GM18909 (cell line): ENCODE data around the gene ATP9A.
A peak's percentile ranks its signal among the peaks of the same experiment; 100 is the strongest.
"Not testable (repeated sequence)": the region's sequence is repeated elsewhere in the genome, so short reads cannot be mapped to it uniquely, and the experiment has no call there.

Experiments
- ATAC-seq: cut with Tn5 transposase; IDR thresholded peaks from one replicate; pipeline ENCODE4 v1.9.1; 2021; ENCODE audit warnings: mild to moderate bottlenecking; ENCODE audit not compliant: unreplicated experiment, poor library complexity

The ATP9A gene

GRCh38 chr20:51665543-51666118, 102.6 kb downstream of the ATP9A start:
- ATAC-seq, result no peak

- no peak for ATAC-seq
Measured at GRCh38 chr20:51661609-51662178, 106.5 kb downstream of the ATP9A start.

GRCh38 chr20:51660672-51661608, 107.2 kb downstream of the ATP9A start:
- no peak for ATAC-seq

- ATAC-seq, result no peak
Measured at GRCh38 chr20:51659491-51660050, 108.6 kb downstream of the ATP9A start.

- ATAC-seq, result no peak
Measured at GRCh38 chr20:51656726-51657260, 111.4 kb downstream of the ATP9A start.

- not testable (repeated sequence) for ATAC-seq
Measured at GRCh38 chr20:51656089-51656488, 112.1 kb downstream of the ATP9A start.

- no peak for ATAC-seq
Measured at GRCh38 chr20:51654495-51654894, 113.7 kb downstream of the ATP9A start.

GRCh38 chr20:51654060-51654459, 114.1 kb downstream of the ATP9A start:
- no peak for ATAC-seq

- no peak for ATAC-seq
Measured at GRCh38 chr20:51653226-51653625, 115.0 kb downstream of the ATP9A start.

- no peak for ATAC-seq
Measured at GRCh38 chr20:51651921-51652549, 116.2 kb downstream of the ATP9A start.

- ATAC-seq, result no peak
Measured at GRCh38 chr20:51650685-51651134, 117.5 kb downstream of the ATP9A start.

- ATAC-seq, result no peak
Measured at GRCh38 chr20:51648571-51648947, 119.6 kb downstream of the ATP9A start.

GRCh38 chr20:51647674-51648570, 120.3 kb downstream of the ATP9A start:
- ATAC-seq, result no peak

GRCh38 chr20:51643810-51644209, 124.4 kb downstream of the ATP9A start:
- not testable (repeated sequence) for ATAC-seq

- no peak for ATAC-seq
Measured at GRCh38 chr20:51643390-51643789, 124.8 kb downstream of the ATP9A start.

GRCh38 chr20:51641866-51642265, 126.3 kb downstream of the ATP9A start:
- ATAC-seq, result no peak

GRCh38 chr20:51640743-51641142, 127.4 kb downstream of the ATP9A start:
- no peak for ATAC-seq

GRCh38 chr20:51639206-51639832, 128.9 kb downstream of the ATP9A start:
- peak; percentile 66 for ATAC-seq

- ATAC-seq, result no peak
Measured at GRCh38 chr20:51637241-51637640, 130.9 kb downstream of the ATP9A start.
